Gastrocnemius medialis (tissue), 4 donors: ENCODE measurements around the gene HABP2.

Experiments used
- POLR2A ChIP-seq, 2 donors: fragments of 450-650 bp; IDR thresholded peaks; one replicate each; pipeline ENCODE4 v1.6.1; 2017; ENCODE audit warnings: antibody characterized with exemption in 2 of 2, mild to moderate bottlenecking in 2 of 2, moderate library complexity in 2 of 2
- TF ChIP-seq, protein P1 (sequence below), 5 experiments: fragments of 450-650 bp in 3 of 5; fragments of 200-600 bp in 2 of 5; sonication (generic) in 2 of 5; IDR thresholded peaks in 4 of 5; conservative IDR thresholded peaks in 1 of 5; 1 replicate in 4 of 5; 2 replicates in 1 of 5; pipeline ENCODE4 v1.5.1; 2016 to 2019; ENCODE audit warnings: antibody characterized with exemption in 5 of 5, mild to moderate bottlenecking in 3 of 5, moderate library complexity in 3 of 5

- no peak for TF ChIP-seq POLR2A (IDR thresholded peaks at IDR 0.05)
- TF ChIP-seq, protein P1, sequence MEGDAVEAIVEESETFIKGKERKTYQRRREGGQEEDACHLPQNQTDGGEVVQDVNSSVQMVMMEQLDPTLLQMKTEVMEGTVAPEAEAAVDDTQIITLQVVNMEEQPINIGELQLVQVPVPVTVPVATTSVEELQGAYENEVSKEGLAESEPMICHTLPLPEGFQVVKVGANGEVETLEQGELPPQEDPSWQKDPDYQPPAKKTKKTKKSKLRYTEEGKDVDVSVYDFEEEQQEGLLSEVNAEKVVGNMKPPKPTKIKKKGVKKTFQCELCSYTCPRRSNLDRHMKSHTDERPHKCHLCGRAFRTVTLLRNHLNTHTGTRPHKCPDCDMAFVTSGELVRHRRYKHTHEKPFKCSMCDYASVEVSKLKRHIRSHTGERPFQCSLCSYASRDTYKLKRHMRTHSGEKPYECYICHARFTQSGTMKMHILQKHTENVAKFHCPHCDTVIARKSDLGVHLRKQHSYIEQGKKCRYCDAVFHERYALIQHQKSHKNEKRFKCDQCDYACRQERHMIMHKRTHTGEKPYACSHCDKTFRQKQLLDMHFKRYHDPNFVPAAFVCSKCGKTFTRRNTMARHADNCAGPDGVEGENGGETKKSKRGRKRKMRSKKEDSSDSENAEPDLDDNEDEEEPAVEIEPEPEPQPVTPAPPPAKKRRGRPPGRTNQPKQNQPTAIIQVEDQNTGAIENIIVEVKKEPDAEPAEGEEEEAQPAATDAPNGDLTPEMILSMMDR (IDR thresholded peaks at IDR 0.05 in 4 of 5, conservative IDR thresholded peaks at IDR 0.05 in 1 of 5): no peak
These were observed 61.3 kb downstream of the HABP2 start for GRCh38 chr10:113613977-113614690.
